ENCODE measurements around the gene SCRT2. TPM values are rescaled to one million over a fixed set of nuclear protein-coding genes. Genes with fewer than 3 reads are reported as not detected.

SCRT2 gene
- total RNA-seq, 1 experiment from 2014 or later, result not detected

DNA sequence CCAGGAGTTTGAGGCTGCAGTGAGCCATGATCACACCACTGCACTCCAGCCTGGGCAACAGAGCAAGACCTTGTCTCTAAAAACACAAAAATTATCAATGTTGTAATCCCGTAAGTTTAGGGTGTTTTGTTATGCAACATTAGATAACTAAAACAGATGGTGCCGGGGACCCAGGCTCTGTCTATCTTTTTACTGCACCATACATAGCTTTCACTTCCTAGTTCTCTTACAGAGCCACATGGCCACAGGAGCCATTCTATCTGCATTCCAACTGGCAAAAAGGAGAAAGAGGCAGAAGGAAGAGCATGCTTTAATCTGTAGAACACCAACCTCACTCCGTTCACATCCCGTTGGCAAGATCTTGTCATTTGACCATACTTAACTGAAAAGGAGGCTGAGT lies 60.1 kb downstream of the SCRT2 start:
- ChIA-PET RAD21 (ENCODE audit: low non-redundant PET in 1 of 2, low total read pairs in 2 of 2, uncharacterized antibody in 2 of 2, unreplicated experiment in 2 of 2) (no interaction called here), CTCF (interaction anchor here (1.1 kb wide), 1 partner anchor 52 kb away, joined by 3 read pairs; no protein-coding TSS in a partner anchor), POLR2A (no interaction called here)
- TF ChIP-seq EZH2phosphoT487 (IDR thresholded peaks at IDR 0.05; ENCODE audit: borderline replicate concordance) (no peak), ZFX (IDR thresholded peaks at IDR 0.05) (no peak), SP1 (IDR thresholded peaks at IDR 0.05; ENCODE audit: low read depth) (no peak), ATF3 (IDR thresholded peaks at IDR 0.05) (no peak), JUND (IDR thresholded peaks at IDR 0.05) (no peak), EGR1 (IDR thresholded peaks at IDR 0.05; ENCODE audit: low read depth) (no peak), TCF7L2 (IDR thresholded peaks at IDR 0.05; ENCODE audit: borderline replicate concordance, extremely low read depth, insufficient read depth, insufficient read length) (no peak)
- TF ChIP-seq, protein P1, sequence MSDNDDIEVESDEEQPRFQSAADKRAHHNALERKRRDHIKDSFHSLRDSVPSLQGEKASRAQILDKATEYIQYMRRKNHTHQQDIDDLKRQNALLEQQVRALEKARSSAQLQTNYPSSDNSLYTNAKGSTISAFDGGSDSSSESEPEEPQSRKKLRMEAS (IDR thresholded peaks at IDR 0.05), result no peak
- TF ChIP-seq, protein P2, sequence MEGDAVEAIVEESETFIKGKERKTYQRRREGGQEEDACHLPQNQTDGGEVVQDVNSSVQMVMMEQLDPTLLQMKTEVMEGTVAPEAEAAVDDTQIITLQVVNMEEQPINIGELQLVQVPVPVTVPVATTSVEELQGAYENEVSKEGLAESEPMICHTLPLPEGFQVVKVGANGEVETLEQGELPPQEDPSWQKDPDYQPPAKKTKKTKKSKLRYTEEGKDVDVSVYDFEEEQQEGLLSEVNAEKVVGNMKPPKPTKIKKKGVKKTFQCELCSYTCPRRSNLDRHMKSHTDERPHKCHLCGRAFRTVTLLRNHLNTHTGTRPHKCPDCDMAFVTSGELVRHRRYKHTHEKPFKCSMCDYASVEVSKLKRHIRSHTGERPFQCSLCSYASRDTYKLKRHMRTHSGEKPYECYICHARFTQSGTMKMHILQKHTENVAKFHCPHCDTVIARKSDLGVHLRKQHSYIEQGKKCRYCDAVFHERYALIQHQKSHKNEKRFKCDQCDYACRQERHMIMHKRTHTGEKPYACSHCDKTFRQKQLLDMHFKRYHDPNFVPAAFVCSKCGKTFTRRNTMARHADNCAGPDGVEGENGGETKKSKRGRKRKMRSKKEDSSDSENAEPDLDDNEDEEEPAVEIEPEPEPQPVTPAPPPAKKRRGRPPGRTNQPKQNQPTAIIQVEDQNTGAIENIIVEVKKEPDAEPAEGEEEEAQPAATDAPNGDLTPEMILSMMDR (IDR thresholded peaks at IDR 0.05 in 2 of 3, conservative IDR thresholded peaks at IDR 0.05 in 1 of 3; ENCODE audit: borderline replicate concordance in 1 of 3, insufficient read depth in 1 of 3, low read depth in 2 of 3, low read length in 2 of 3), result no peak
- H3K27me3 ChIP-seq (ENCODE audit: insufficient read depth, low read length), result no peaks in the 10 kb centered on the region
- H3K4me2 ChIP-seq (ENCODE audit: low read length), result no peak overlapping the region
- intact Hi-C loops (cut with micrococcal nuclease), result no loop called here
- no peak overlapping the region for H3K4me3 ChIP-seq (replicated peaks in 1 of 2; ENCODE audit: low read depth in 1 of 2, low read length in 2 of 2)
- H4K20me1 ChIP-seq (ENCODE audit: insufficient read depth), result no peaks in the 10 kb centered on the region
- no TSS peak for BruUV-seq (replicated peaks)
- no peak overlapping the region for H3K9ac ChIP-seq (ENCODE audit: low read length)
- H3K4me1 ChIP-seq (ENCODE audit: control insufficient read depth in 1 of 2, insufficient read depth in 2 of 2, low read length in 2 of 2), result no peaks in the 10 kb centered on the region
- no peaks in the 10 kb centered on the region for H3K79me2 ChIP-seq (ENCODE audit: insufficient read depth, low read length)
- H3K9me2 ChIP-seq (ENCODE audit: insufficient read depth), result no peaks in the 10 kb centered on the region
- H3K27ac ChIP-seq (ENCODE audit: low read depth, low read length), result no peak overlapping the region
- no peak overlapping the region for H2AFZ ChIP-seq (ENCODE audit: low read depth, low read length, poor library complexity, severe bottlenecking)
- DNase-seq (ENCODE audit: low read depth, low spot score) (no peak), ATAC-seq (no peak)
- H3K9me3 ChIP-seq (ENCODE audit: control insufficient read depth in 1 of 2, insufficient read depth in 1 of 2, low read depth in 1 of 2, low read length in 2 of 2), result no peaks in the 10 kb centered on the region
- H3K36me3 ChIP-seq (ENCODE audit: control insufficient read depth in 1 of 2, insufficient read depth in 2 of 2, low read length in 2 of 2), result no peaks in the 10 kb centered on the region

- Histone ChIP-seq H3K4me3 (replicated peaks in 1 of 2; ENCODE audit: low read depth in 1 of 2, low read length in 2 of 2) (no peak overlapping the region), H3K27ac (ENCODE audit: low read depth, low read length) (no peak overlapping the region), H3K9me2 (ENCODE audit: insufficient read depth) (no peaks in the 10 kb centered on the region), H3K36me3 (ENCODE audit: control insufficient read depth in 1 of 2, insufficient read depth in 2 of 2, low read length in 2 of 2) (no peaks in the 10 kb centered on the region), H2AFZ (ENCODE audit: low read depth, low read length, poor library complexity, severe bottlenecking) (no peak overlapping the region), H3K9ac (ENCODE audit: low read length) (no peak overlapping the region), H4K20me1 (ENCODE audit: insufficient read depth) (no peaks in the 10 kb centered on the region), H3K4me2 (ENCODE audit: low read length) (no peak overlapping the region), H3K27me3 (ENCODE audit: insufficient read depth, low read length) (no peaks in the 10 kb centered on the region), H3K9me3 (ENCODE audit: control insufficient read depth in 1 of 2, insufficient read depth in 1 of 2, low read depth in 1 of 2, low read length in 2 of 2) (no peaks in the 10 kb centered on the region), H3K4me1 (ENCODE audit: control insufficient read depth in 1 of 2, insufficient read depth in 2 of 2, low read length in 2 of 2) (no peaks in the 10 kb centered on the region), H3K79me2 (ENCODE audit: insufficient read depth, low read length) (no peaks in the 10 kb centered on the region)
- ChIA-PET RAD21 (ENCODE audit: low non-redundant PET in 1 of 2, low total read pairs in 2 of 2, uncharacterized antibody in 2 of 2, unreplicated experiment in 2 of 2) (no interaction called here), POLR2A (no interaction called here), CTCF (no interaction called here)
- ATAC-seq, result no peak
- no TSS peak for BruUV-seq (replicated peaks)
- intact Hi-C loops (cut with micrococcal nuclease), result no loop called here
- no peak for DNase-seq (ENCODE audit: low read depth, low spot score)
- TF ChIP-seq, protein P2 (IDR thresholded peaks at IDR 0.05 in 2 of 3, conservative IDR thresholded peaks at IDR 0.05 in 1 of 3; ENCODE audit: borderline replicate concordance in 1 of 3, insufficient read depth in 1 of 3, low read depth in 2 of 3, low read length in 2 of 3), result no peak
- TF ChIP-seq, protein P3, sequence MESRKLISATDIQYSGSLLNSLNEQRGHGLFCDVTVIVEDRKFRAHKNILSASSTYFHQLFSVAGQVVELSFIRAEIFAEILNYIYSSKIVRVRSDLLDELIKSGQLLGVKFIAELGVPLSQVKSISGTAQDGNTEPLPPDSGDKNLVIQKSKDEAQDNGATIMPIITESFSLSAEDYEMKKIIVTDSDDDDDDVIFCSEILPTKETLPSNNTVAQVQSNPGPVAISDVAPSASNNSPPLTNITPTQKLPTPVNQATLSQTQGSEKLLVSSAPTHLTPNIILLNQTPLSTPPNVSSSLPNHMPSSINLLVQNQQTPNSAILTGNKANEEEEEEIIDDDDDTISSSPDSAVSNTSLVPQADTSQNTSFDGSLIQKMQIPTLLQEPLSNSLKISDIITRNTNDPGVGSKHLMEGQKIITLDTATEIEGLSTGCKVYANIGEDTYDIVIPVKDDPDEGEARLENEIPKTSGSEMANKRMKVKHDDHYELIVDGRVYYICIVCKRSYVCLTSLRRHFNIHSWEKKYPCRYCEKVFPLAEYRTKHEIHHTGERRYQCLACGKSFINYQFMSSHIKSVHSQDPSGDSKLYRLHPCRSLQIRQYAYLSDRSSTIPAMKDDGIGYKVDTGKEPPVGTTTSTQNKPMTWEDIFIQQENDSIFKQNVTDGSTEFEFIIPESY (IDR thresholded peaks at IDR 0.05; ENCODE audit: extremely low read depth, insufficient replicate concordance, low read length), result no peak
- TF ChIP-seq CBX3 (IDR thresholded peaks at IDR 0.05; ENCODE audit: low read depth), result no peak
- no peak for TF ChIP-seq TCF7L2 (IDR thresholded peaks at IDR 0.05; ENCODE audit: borderline replicate concordance, extremely low read depth, insufficient read depth, insufficient read length)
- TF ChIP-seq SIN3A (IDR thresholded peaks at IDR 0.05; ENCODE audit: low read depth), result no peak
- no peak for TF ChIP-seq SP1 (IDR thresholded peaks at IDR 0.05; ENCODE audit: low read depth)
- no peak for TF ChIP-seq ZFX (IDR thresholded peaks at IDR 0.05)
- TF ChIP-seq ZNF274 (IDR thresholded peaks at IDR 0.05; ENCODE audit: low read depth, low read length), result no peak
- no peak for TF ChIP-seq ELF1 (IDR thresholded peaks at IDR 0.05; ENCODE audit: borderline replicate concordance, low read depth)
Observed at GRCh38 chr20:611843-612185, 63.8 kb downstream of the SCRT2 start.

All from HCT116 (cell line).